ENCODE measurements around the gene NIPAL3. TPM values are rescaled to one million over a fixed set of nuclear protein-coding genes. Genes with fewer than 3 reads are reported as not detected.

Gene NIPAL3
- total RNA-seq, 1 experiment from 2014 or later, result 7.7 TPM

GRCh38 chr1:24369801-24370200 is 45.8 kb upstream of the NIPAL3 start:
- H3K36me3 Mint-ChIP-seq (ENCODE audit: insufficient read depth in 1 of 3, low read depth in 3 of 3), result peaks cover 0 to 6% (median 0%) of the 10 kb centered on the region in 3 experiments; a peak in 4 of 7 replicates
- Histone ChIP-seq H3K4ac (ENCODE audit: low read depth, low read length) (no peak overlapping the region), H4K91ac (ENCODE audit: insufficient read length, low read depth, low read length) (no peak overlapping the region), H3K4me2 (ENCODE audit: insufficient read depth, insufficient read length, low read length) (no peak overlapping the region), H3K4me1 (ENCODE audit: insufficient read depth, low read length) (no peaks in the 10 kb centered on the region), H3K23ac (ENCODE audit: insufficient read length, low read depth, low read length) (no peak overlapping the region), H2BK20ac (ENCODE audit: low read depth, low read length, poor library complexity, severe bottlenecking) (no peak overlapping the region), H3K23me2 (ENCODE audit: insufficient read length, low read depth, low read length, poor library complexity, severe bottlenecking) (no peaks in the 10 kb centered on the region), H2AFZ (ENCODE audit: low read length) (no peak overlapping the region), H3K9me3 (ENCODE audit: control insufficient read depth, low read depth, low read length) (no peaks in the 10 kb centered on the region), H2BK5ac (ENCODE audit: insufficient read length, low read length) (no peak overlapping the region), H2BK120ac (ENCODE audit: low read depth, low read length, poor library complexity, severe bottlenecking) (no peak overlapping the region), H2BK12ac (ENCODE audit: insufficient read length, low read depth, low read length) (no peak overlapping the region), H3K9ac (ENCODE audit: extremely low read depth, insufficient read length, low read length) (no peak overlapping the region), H4K8ac (replicated peaks; ENCODE audit: insufficient read length, low read depth, low read length) (no peak overlapping the region), H3K79me1 (ENCODE audit: insufficient read depth, low read depth, low read length, poor library complexity, severe bottlenecking) (no peaks in the 10 kb centered on the region), H2BK15ac (ENCODE audit: low read depth, low read length) (no peak overlapping the region), H3K27me3 (ENCODE audit: insufficient read depth, low read length) (no peaks in the 10 kb centered on the region), H4K20me1 (ENCODE audit: control insufficient read depth, insufficient read depth, insufficient read length) (no peaks in the 10 kb centered on the region), H3K18ac (ENCODE audit: insufficient read length, low read depth, low read length) (no peak overlapping the region), H3K14ac (ENCODE audit: insufficient read depth, low read length) (no peak overlapping the region), H2AK5ac (ENCODE audit: insufficient read length, low read length) (no peak overlapping the region), H4K5ac (ENCODE audit: insufficient read length, low read depth, low read length) (no peak overlapping the region), H3K79me2 (ENCODE audit: insufficient read depth, low read length) (no peaks in the 10 kb centered on the region), H3K56ac (ENCODE audit: insufficient read length, low read depth, low read length) (no peak overlapping the region), H3K27ac (ENCODE audit: insufficient read length, low read depth, low read length) (no peak overlapping the region), H3T11ph (ENCODE audit: low read length) (no peak overlapping the region)
- no peak for DNase-seq
- no peaks in the 10 kb centered on the region for H3K27me3 Mint-ChIP-seq (ENCODE audit: low read depth)
- WGBS (ENCODE audit: extremely low coverage, insufficient read length, low lambda C conversion rate), result no CpG with 5 or more reads among the region's 4 CpGs
- H3K27ac Mint-ChIP-seq, result no peak overlapping the region
- peaks cover 13 to 22% of the 10 kb centered on the region in 2 experiments for H3K4me1 Mint-ChIP-seq
- H3K4me3 Mint-ChIP-seq, result no peak overlapping the region
- no peaks in the 10 kb centered on the region for H3K9me3 Mint-ChIP-seq
- no peak for TF ChIP-seq CTCF (conservative IDR thresholded peaks at IDR 0.05)

All from H9 (cell line).